GM20000 (cell line): Measurements from ENCODE around the gene SCARF1.
A peak's percentile ranks its signal among the peaks of the same experiment; 100 is the strongest.

Experiments
- DNase-seq: peaks from one replicate; pipeline ENCODE4 v3.0.0; 2012; ENCODE audit warnings: low spot score
- CTCF ChIP-seq: IDR thresholded peaks from 2 replicates; pipeline ENCODE4 v1.5.1; 2012; ENCODE audit warnings: mild to moderate bottlenecking, control low read depth; ENCODE audit errors: extremely low read depth, missing control alignments

The SCARF1 gene

GRCh38 chr17:1646199-1646875 is 805 bp upstream of the SCARF1 start:
- no peak for TF ChIP-seq CTCF
- no peak for DNase-seq

- no peak for TF ChIP-seq CTCF
- peak; percentile 83 for DNase-seq
These were observed 882 bp downstream of the SCARF1 start for GRCh38 chr17:1644493-1645206.

GRCh38 chr17:1643999-1644492 is 1.5 kb downstream of the SCARF1 start:
- no peak for TF ChIP-seq CTCF
- DNase-seq = peak; percentile 67

DNA sequence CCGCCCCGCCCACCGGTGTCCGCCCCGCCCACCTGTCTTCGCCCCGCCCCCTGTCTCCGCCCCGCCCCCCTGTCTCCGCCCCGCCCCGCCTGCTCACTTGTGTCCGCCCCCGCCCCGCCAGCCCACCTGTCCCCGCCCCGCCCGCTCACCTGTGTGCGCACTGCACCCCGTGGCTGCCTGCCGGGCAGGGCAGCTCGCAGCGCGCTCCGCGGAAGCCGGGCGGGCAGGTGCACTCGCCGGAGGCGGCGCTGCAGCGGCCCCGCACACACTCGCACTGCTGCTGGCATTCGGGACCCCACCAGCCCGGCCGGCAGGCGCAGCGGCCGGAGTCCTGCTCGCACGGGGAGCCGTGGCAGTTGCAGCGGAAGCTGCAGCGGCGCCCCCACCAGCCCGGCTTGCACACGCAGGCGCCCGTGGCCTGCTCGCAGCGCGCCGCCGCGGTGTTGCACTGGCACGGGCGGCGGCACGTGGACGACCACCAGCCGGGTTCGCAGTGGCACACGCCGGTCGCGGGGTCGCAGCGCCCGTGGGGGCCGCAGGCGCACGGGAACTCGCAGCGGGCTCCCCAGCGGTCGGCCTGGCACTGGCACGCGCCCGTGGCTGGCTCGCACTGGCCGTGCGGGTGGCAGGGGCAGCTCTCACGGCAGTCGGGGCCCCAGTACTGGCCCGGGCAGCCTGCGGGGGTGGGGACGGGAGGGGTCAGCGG is 2.1 kb downstream of the SCARF1 start:
- TF ChIP-seq CTCF = no peak
- DNase-seq = peak; percentile 87

DNA sequence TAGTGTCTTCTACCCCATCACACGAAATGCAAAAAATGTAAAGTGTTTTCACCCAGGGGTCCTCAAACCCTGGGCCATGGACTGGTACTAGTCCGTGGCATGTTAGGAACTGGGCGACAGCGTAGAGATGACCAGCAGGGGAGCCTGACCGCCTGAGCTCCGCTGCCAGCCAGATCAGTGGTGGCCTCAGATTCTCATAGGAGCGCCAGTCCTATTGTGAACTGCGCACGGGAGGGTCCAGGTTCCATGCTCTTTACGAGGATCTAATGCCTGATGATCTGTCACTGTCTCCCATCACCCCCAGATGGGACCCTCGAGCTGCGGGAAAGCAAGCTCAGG is 4.5 kb downstream of the SCARF1 start:
- no peak for TF ChIP-seq CTCF
- DNase-seq = no peak

DNA sequence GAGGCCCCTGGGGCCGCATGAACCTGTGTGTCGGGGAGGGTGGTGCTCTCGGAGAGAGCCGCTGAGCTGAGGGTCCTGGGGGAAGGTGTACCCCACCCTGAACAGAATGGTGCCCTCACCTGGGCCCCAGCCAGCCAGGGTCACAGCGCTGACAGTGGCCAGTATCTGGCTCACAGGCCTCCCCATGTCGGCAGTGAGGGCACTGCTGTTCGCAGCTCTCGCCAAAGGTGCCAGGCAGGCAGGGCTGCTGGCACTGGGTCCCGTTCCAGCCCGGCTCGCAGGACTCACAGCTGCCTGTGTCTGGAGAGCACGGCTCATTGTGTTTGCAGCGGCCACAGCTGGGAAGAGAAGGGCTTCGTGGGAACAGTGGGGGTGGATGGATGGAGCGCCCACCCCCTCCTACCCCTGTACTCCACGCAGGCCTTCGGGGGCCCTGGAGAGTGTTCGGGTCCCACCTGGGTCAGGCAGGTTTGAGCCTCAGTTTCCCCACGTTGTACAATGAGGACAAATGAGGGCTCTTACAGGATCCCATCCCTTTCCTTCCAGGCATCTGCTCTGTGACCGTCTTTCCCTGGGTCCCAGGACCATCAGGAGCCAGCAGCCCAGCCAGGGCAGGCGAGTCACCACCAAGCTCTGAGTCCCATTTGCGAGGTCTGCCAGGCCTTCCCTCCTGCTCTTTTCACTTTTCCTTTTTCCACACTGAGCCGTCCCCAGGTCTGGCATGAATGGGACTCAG is 5.0 kb downstream of the SCARF1 start:
- DNase-seq = no peak
- TF ChIP-seq CTCF = no peak
